GM19467 (cell line): ENCODE results near the gene CISD2.
"Not testable (repeated sequence)": the region's sequence is repeated elsewhere in the genome, so short reads cannot be mapped to it uniquely, and the experiment has no call there.

Experiments used
- ATAC-seq: cut with Tn5 transposase; IDR thresholded peaks from one replicate; pipeline ENCODE4 v1.9.1; 2021; ENCODE audit warnings: mild to moderate bottlenecking, moderate library complexity; ENCODE audit not compliant: unreplicated experiment

Gene CISD2

GRCh38 chr4:102849579-102850104 lies 19.1 kb upstream of the CISD2 start:
- no peak for ATAC-seq

DNA sequence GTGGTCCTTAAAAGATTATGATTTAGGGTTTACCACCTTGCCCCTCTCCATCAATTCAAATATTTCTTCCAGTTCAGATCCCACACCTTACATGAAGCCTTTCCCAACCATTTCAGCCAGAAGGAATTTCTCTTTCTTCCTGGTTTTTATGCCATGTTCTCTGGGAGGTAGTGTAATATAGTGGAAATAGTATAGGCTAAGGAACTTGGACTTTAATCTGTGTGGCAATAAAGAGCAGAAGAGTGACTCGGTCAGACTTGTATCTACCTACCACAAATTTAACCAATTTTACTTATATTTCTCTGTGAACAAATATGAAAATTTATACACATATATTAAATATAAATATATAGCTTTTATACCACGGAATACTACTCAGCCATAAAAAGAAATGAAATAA lies 18.4 kb upstream of the CISD2 start:
- ATAC-seq = no peak

GRCh38 chr4:102858828-102859464 lies 9.8 kb upstream of the CISD2 start:
- no peak for ATAC-seq

DNA sequence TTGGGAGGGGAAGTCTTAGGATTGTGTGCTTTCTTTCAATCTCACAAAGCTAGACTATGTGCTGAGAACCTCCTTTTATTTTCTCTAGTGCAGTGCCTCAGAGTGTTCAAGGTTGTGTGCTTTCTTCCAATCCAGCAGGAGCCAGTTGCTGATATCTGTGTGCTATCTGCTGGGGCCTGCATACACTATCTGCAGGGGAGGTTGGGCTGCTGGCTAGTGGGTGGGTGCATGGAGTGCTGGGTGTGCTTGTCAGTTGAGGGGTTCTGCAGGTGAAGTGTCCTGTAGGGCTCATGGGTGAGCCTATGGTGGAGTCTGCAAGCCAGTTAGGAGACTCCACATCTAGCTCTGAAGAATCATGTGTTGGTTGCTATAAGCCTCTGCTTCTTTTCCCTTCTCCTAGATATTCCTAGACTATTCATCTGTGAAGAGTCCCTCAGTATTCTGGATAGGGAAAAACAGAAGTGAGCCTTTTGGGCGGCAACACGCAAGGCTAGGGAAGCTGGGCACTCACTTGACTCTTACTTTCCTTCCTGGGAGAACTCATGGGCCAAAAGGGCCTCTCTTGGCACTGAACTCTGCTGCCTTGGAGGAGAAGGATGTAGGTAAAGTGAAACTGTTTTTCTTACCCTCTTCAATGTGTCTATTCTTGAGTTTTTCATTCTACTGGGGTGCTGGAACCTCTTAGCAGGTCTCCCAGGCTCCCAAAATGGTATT lies 8.0 kb upstream of the CISD2 start:
- no peak for ATAC-seq

DNA sequence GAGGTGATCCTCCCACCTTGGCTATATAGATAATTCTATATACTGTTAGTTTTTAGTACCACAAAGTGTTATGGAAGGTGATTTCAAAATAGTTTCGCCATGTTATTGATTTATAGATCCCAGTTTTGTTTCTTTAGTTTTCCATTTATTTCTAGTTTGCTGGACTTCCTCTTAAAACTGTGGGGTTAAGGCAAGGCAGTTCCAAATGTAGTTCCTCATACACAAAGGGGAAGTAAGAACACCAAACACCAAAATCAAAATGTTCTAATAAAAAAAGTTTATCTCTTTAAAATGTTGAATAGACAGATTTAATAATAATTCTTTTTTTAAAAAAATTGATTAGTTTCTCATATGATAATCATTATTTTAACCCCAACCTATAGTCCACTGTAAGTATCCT lies 6.8 kb upstream of the CISD2 start:
- no peak for ATAC-seq

DNA sequence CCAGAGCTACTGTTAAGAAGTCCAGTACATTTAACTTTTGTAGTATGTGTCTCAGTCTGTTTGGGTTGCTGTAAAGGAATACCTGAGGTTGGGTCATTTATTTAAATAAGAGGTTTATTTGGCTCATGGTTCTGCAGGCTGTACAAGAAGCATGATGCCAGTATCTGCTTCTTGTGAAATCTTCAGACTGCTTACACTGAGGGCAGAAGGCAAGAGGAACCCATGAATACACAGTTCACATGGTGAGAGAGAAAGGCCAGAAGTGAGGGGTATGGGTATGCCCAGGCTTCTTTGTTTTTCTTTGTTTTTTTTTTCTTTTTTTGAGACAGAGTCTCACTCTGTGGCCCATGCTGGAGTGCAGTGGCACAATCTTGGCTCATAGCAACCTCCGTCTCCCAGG lies 6.0 kb upstream of the CISD2 start:
- ATAC-seq = no peak

- not testable (repeated sequence) for ATAC-seq
Observed at GRCh38 chr4:102865327-102865726, 3.5 kb upstream of the CISD2 start.

- ATAC-seq = no peak
Observed at GRCh38 chr4:102867278-102868152, 1.3 kb upstream of the CISD2 start.

DNA sequence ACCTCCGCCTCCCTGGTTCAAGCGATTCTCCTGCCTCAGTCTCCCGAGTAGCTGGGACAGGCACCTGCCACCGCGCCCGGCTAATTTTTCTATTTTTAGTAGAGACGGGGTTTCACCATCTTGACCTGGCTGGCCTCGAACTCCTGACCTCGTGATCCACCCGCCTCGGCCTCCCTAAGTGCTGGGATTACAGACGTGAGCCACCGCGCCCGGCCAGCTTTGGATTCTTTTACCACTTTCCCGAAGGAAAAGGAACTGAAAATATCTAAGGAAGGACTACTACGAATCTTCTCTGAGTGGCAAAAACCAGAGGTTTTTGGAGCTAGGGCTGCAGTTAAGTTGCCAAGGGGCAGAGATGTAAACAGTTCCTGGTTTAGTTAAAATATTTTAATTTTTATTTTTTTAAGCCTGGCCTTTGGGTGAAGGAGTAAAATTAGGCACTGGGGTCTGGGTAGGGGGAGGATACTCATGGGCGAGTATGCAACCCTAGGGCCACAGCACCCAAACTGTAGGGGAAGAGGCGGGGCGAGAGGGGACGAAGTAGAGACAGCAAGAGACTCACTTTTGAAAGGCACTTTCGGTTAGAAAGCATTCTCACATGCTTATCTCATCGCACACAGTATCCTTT lies 525 bp upstream of the CISD2 start:
- no peak for ATAC-seq

DNA sequence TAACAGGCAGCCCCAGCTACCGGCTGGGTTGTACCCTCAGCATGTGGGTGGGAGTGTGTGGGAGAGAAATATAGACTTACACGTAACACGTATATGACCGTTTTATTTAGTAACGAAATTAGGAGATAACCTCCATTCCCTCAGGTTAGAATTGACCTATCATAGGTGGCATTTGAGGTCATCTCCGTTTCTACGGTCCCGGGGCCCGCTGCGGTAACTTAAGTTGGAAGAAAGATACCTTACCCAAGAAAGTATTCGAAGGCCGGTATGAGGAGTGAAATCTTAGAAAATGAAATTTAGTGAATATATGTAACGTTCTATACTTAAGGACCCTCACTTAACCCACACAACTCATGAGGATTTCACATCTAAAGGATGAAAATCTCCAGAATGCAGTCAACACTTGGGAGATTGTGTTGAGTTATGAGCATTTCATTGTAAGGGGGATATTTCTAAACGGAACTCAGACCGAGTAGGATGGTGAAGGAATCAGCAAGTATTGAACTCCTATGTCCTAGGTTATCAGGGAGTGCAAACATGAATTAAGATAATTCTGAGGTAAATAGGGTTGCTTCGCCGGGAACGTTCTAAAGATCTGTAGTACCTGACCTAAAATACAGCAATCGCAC lies 891 bp downstream of the CISD2 start:
- ATAC-seq = peak; percentile 30

- no peak for ATAC-seq
Observed at GRCh38 chr4:102871772-102872171, 3.0 kb downstream of the CISD2 start.

- not testable (repeated sequence) for ATAC-seq
Observed at GRCh38 chr4:102877477-102878106, 8.8 kb downstream of the CISD2 start.

- not testable (repeated sequence) for ATAC-seq
Observed at GRCh38 chr4:102878349-102878748, 9.6 kb downstream of the CISD2 start.

DNA sequence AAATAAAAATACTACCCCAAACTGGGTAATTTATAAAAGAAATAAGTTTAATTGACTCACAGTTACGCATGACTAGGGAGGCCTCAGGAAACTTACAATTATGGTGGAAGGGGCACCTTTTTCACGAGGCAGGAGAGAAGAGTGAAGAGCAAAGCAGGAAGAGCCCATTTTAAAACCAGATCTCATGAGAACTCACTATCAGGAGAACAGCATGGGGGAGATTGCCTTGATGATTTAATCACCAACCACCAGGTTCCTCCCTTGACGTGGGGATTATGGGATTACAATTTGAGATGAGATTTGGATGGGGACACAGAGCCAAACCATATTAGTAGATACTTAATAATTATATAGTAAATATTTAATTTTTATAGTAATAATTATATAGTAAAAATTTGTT lies 10.1 kb downstream of the CISD2 start:
- no peak for ATAC-seq

DNA sequence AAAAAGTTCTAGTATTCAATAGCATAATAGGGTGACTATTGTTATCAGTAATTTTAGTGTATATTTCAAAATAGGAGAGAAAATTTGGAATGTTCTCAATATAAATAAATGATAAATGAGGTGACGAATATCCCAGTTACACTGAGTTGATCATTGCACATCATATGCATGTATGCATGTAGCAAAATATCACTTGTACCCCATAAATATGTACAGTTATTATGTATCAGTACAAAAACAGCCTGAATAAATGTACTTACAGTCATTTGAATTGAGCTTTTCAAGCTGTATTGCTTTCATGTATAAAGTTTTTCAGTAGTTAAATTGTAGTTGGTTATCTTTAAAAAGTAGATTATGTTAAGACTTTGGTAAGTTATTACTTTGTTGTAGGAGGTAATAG lies 12.6 kb downstream of the CISD2 start:
- no peak for ATAC-seq

GRCh38 chr4:102883278-102883677 lies 14.5 kb downstream of the CISD2 start:
- ATAC-seq = no peak

DNA sequence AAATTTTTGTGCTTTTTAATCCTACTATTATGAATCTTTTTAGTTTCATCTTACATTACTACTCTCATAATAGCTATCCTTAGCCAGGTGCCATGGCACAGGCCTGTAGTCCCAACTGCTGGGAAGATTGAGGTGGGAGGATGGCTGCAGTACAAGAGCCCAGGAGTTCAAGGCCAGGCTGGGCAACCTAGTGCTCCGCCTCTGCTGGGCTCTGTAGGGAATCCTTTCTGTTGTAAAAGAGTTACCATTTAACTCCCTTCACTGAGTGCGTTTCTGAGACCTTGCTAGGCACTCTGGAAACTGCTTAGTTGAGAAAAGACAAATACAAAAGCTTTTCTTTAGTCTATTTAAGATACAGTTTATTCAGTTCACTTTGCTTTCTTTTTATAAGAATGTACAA lies 19.8 kb downstream of the CISD2 start:
- ATAC-seq = not testable (repeated sequence)

- not testable (repeated sequence) for ATAC-seq
Observed at GRCh38 chr4:102889866-102890265, 21.1 kb downstream of the CISD2 start.

- ATAC-seq = not testable (repeated sequence)
Observed at GRCh38 chr4:102896547-102896946, 27.8 kb downstream of the CISD2 start.

- ATAC-seq = not testable (repeated sequence)
Observed at GRCh38 chr4:102897610-102898009, 28.8 kb downstream of the CISD2 start.
